Measurements from ENCODE around the gene GNAT1.

GNAT1 gene

GRCh38 chr3:50164481-50164880 is 26.9 kb upstream of the GNAT1 start:
- H4K20me1 ChIP-seq (ENCODE audit: insufficient read depth, low read length), result no peaks in the 10 kb centered on the region
- H3K36me3 ChIP-seq (replicated peaks; ENCODE audit: low read depth, low read length), result no peaks in the 10 kb centered on the region
- H3K4me3 ChIP-seq (ENCODE audit: low read length), result no peak overlapping the region
- H3K9me3 ChIP-seq (ENCODE audit: insufficient read depth, low read length), result no peaks in the 10 kb centered on the region
- H2AFZ ChIP-seq (ENCODE audit: low read depth, low read length), result no peak overlapping the region
- no peak overlapping the region for H3K27ac ChIP-seq (ENCODE audit: low read length)
- no peaks in the 10 kb centered on the region for H3K4me1 ChIP-seq (ENCODE audit: low read length)
- no peaks in the 10 kb centered on the region for H3K27me3 ChIP-seq (ENCODE audit: low read depth, low read length)
- H3K79me2 ChIP-seq (ENCODE audit: low read length), result no peaks in the 10 kb centered on the region
- H3K9ac ChIP-seq (ENCODE audit: low read length), result no peak overlapping the region
- no peak overlapping the region for H3K4me2 ChIP-seq (ENCODE audit: low read length)
- TF ChIP-seq EZH2phosphoT487 (IDR thresholded peaks at IDR 0.05; ENCODE audit: low read depth) (no peak), CTCF (IDR thresholded peaks at IDR 0.05; ENCODE audit: low read depth, low read length) (no peak)

GRCh38 chr3:50164984-50165909 is 26.2 kb upstream of the GNAT1 start:
- Histone ChIP-seq H3K27me3 (ENCODE audit: low read depth, low read length) (no peaks in the 10 kb centered on the region), H3K27ac (ENCODE audit: low read length) (no peak overlapping the region), H3K9ac (ENCODE audit: low read length) (no peak overlapping the region), H3K79me2 (ENCODE audit: low read length) (no peaks in the 10 kb centered on the region), H3K4me3 (ENCODE audit: low read length) (no peak overlapping the region), H3K4me2 (ENCODE audit: low read length) (no peak overlapping the region), H4K20me1 (ENCODE audit: insufficient read depth, low read length) (no peaks in the 10 kb centered on the region), H3K9me3 (ENCODE audit: insufficient read depth, low read length) (no peaks in the 10 kb centered on the region), H3K4me1 (ENCODE audit: low read length) (no peaks in the 10 kb centered on the region), H2AFZ (ENCODE audit: low read depth, low read length) (no peak overlapping the region), H3K36me3 (replicated peaks; ENCODE audit: low read depth, low read length) (no peaks in the 10 kb centered on the region)
- no peak for TF ChIP-seq CTCF (IDR thresholded peaks at IDR 0.05; ENCODE audit: low read depth, low read length)

- no peak overlapping the region for H2AFZ ChIP-seq (ENCODE audit: low read depth, low read length)
- H3K27ac ChIP-seq (ENCODE audit: low read length), result no peak overlapping the region
- H3K4me2 ChIP-seq (ENCODE audit: low read length), result no peak overlapping the region
- no peaks in the 10 kb centered on the region for H3K79me2 ChIP-seq (ENCODE audit: low read length)
- H3K4me3 ChIP-seq (ENCODE audit: low read length), result no peak overlapping the region
- H3K27me3 ChIP-seq (ENCODE audit: low read depth, low read length), result no peaks in the 10 kb centered on the region
- H3K4me1 ChIP-seq (ENCODE audit: low read length), result no peaks in the 10 kb centered on the region
- no peaks in the 10 kb centered on the region for H4K20me1 ChIP-seq (ENCODE audit: insufficient read depth, low read length)
- TF ChIP-seq EZH2phosphoT487 (IDR thresholded peaks at IDR 0.05; ENCODE audit: low read depth), result no peak
- no peak for TF ChIP-seq CTCF (IDR thresholded peaks at IDR 0.05; ENCODE audit: low read depth, low read length)
- H3K36me3 ChIP-seq (replicated peaks; ENCODE audit: low read depth, low read length), result no peaks in the 10 kb centered on the region
- H3K9me3 ChIP-seq (ENCODE audit: insufficient read depth, low read length), result no peaks in the 10 kb centered on the region
- H3K9ac ChIP-seq (ENCODE audit: low read length), result no peak overlapping the region
These were observed 25.4 kb upstream of the GNAT1 start for GRCh38 chr3:50165910-50166538.

- Histone ChIP-seq H2AFZ (ENCODE audit: low read depth, low read length) (no peak overlapping the region), H3K4me2 (ENCODE audit: low read length) (no peak overlapping the region), H3K27me3 (ENCODE audit: low read depth, low read length) (no peaks in the 10 kb centered on the region), H3K79me2 (ENCODE audit: low read length) (no peaks in the 10 kb centered on the region), H4K20me1 (ENCODE audit: insufficient read depth, low read length) (no peaks in the 10 kb centered on the region), H3K4me1 (ENCODE audit: low read length) (no peaks in the 10 kb centered on the region), H3K9me3 (ENCODE audit: insufficient read depth, low read length) (no peaks in the 10 kb centered on the region), H3K27ac (ENCODE audit: low read length) (no peak overlapping the region), H3K9ac (ENCODE audit: low read length) (no peak overlapping the region), H3K36me3 (replicated peaks; ENCODE audit: low read depth, low read length) (no peaks in the 10 kb centered on the region), H3K4me3 (ENCODE audit: low read length) (no peak overlapping the region)
- no peak for TF ChIP-seq CTCF (IDR thresholded peaks at IDR 0.05; ENCODE audit: low read depth, low read length)
- no peak for TF ChIP-seq EZH2phosphoT487 (IDR thresholded peaks at IDR 0.05; ENCODE audit: low read depth)
These were observed 24.8 kb upstream of the GNAT1 start for GRCh38 chr3:50166620-50167019.

All from OCI-LY3 (cell line).